ENCODE measurements around the gene LMBRD1.

DNA sequence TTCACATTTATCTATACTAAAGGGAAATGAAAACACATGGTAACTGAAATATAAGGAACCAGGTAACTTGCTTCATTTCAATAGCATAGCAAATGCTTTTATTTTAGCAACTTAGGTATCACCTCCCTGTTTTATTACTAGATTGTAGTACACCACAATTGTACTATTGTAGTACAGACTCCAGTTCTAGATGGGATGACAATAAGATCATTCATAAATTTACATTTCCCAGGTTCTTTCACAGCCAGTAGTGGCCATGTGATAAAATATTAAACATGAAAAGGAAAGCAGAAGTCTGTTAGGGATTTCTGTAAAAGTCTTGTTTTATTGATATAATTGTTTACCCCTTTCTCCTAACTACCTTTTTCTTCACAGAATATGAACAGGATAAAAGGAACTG is 97.2 kb downstream of the LMBRD1 start:
- TF ChIP-seq, protein P1, sequence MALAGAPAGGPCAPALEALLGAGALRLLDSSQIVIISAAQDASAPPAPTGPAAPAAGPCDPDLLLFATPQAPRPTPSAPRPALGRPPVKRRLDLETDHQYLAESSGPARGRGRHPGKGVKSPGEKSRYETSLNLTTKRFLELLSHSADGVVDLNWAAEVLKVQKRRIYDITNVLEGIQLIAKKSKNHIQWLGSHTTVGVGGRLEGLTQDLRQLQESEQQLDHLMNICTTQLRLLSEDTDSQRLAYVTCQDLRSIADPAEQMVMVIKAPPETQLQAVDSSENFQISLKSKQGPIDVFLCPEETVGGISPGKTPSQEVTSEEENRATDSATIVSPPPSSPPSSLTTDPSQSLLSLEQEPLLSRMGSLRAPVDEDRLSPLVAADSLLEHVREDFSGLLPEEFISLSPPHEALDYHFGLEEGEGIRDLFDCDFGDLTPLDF (CRISPR knock-in tag; IDR thresholded peaks at IDR 0.05) = no peak
- TF ChIP-seq EZH2 (conservative IDR thresholded peaks at IDR 0.05; ENCODE audit: low read depth, low read length) (no peak), SRSF4 (IDR thresholded peaks at IDR 0.05; ENCODE audit: low read depth, low read length, poor library complexity, severe bottlenecking) (no peak), ZSCAN25 (CRISPR knock-in tag; IDR thresholded peaks at IDR 0.05) (no peak), IRF2 (CRISPR knock-in tag; IDR thresholded peaks at IDR 0.05) (no peak), ZNF7 (CRISPR knock-in tag; IDR thresholded peaks at IDR 0.05) (no peak), THAP11 (CRISPR knock-in tag; IDR thresholded peaks at IDR 0.05) (no peak)
- TF ChIP-seq, protein P2, sequence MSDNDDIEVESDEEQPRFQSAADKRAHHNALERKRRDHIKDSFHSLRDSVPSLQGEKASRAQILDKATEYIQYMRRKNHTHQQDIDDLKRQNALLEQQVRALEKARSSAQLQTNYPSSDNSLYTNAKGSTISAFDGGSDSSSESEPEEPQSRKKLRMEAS (IDR thresholded peaks at IDR 0.05) = no peak

All from HepG2 (cell line).